ENCODE results near the gene XYLT1. TPM values are rescaled to one million over a fixed set of nuclear protein-coding genes. Genes with fewer than 3 reads are reported as not detected.

Gene XYLT1
- total and polyA plus RNA-seq, 9 of the 15 experiments (the other 6 are each of a cell fraction or from before 2014, with no cell fraction given), result 0.03 to 0.09 (median 0.08) TPM; not detected in 6

DNA sequence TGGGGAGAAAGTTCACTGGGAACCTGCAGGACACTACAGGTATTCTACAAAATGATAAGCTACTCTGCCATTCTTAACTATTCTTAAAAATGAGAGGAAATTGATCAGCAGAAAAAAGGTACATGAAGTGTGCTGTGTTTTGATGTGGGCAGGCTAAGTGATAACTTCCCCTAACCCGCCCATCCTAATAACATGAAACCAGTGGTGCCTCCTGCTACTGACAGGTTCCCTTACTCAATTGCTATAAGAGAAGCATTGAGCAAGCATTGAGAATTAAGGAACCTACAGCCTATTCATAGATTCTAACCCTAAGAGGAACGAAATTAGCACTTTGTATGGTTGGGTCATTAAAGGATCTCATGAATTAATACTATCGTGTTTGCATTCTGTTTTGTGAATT is 18.9 kb downstream of the XYLT1 start:
- Histone ChIP-seq H3K27ac (ENCODE audit: extremely low read depth, low read depth, low read length) (no peak overlapping the region), H3K4me2 (ENCODE audit: insufficient read depth, low read length) (no peak overlapping the region), H3K79me2 (ENCODE audit: control insufficient read depth, insufficient read depth, low read length) (no peaks in the 10 kb centered on the region), H4K20me1 (replicated peaks; ENCODE audit: control insufficient read depth, insufficient read depth, low read length) (no peaks in the 10 kb centered on the region), H3K4me3 (no peak overlapping the region), H3K9me1 (ENCODE audit: control insufficient read depth, insufficient read depth, low read length) (no peaks in the 10 kb centered on the region), H3K36me3 (ENCODE audit: control insufficient read depth, insufficient read depth, low read length) (no peaks in the 10 kb centered on the region), H3K27me3 (ENCODE audit: control insufficient read depth in 2 of 2, insufficient read depth in 2 of 2, low read length in 2 of 2) (peaks cover 9 to 27% of the 10 kb centered on the region in 2 experiments; a peak in 4 of 5 replicates), H3K9me3 (replicated peaks; ENCODE audit: control insufficient read depth, insufficient read depth, low read depth, low read length) (no peaks in the 10 kb centered on the region), H2AFZ (ENCODE audit: low read depth, low read length) (no peak overlapping the region), H3K4me1 (replicated peaks in 1 of 2; ENCODE audit: control insufficient read depth in 2 of 2, insufficient read depth in 2 of 2, low read length in 2 of 2) (no peaks in the 10 kb centered on the region), H3K9ac (ENCODE audit: insufficient read depth in 1 of 2, low read depth in 2 of 2, low read length in 2 of 2) (no peak overlapping the region)
- no peak for DNase-seq (ENCODE audit: extremely low read depth in 1 of 4, low spot score in 3 of 4)
- FAIRE-seq, result no peak
- BruUV-seq (replicated peaks), result no TSS peak
- ChIA-PET CTCF (ENCODE audit: low intra/inter-chr PET ratio) (no interaction called here), POLR2A (no interaction called here)
- no peak for ATAC-seq
- 0% methylated on average over 3 of the region's 3 CpGs for WGBS (ENCODE audit: insufficient coverage, low coverage, missing lambda C conversion rate)
- in situ Hi-C loops (cut with MboI) (no loop called here), intact Hi-C loops (cut with micrococcal nuclease) (no loop called here)
- no peak for TF ChIP-seq CREB3L1 (IDR thresholded peaks at IDR 0.05; ENCODE audit: borderline replicate concordance, low read depth)
- TF ChIP-seq, protein P1, sequence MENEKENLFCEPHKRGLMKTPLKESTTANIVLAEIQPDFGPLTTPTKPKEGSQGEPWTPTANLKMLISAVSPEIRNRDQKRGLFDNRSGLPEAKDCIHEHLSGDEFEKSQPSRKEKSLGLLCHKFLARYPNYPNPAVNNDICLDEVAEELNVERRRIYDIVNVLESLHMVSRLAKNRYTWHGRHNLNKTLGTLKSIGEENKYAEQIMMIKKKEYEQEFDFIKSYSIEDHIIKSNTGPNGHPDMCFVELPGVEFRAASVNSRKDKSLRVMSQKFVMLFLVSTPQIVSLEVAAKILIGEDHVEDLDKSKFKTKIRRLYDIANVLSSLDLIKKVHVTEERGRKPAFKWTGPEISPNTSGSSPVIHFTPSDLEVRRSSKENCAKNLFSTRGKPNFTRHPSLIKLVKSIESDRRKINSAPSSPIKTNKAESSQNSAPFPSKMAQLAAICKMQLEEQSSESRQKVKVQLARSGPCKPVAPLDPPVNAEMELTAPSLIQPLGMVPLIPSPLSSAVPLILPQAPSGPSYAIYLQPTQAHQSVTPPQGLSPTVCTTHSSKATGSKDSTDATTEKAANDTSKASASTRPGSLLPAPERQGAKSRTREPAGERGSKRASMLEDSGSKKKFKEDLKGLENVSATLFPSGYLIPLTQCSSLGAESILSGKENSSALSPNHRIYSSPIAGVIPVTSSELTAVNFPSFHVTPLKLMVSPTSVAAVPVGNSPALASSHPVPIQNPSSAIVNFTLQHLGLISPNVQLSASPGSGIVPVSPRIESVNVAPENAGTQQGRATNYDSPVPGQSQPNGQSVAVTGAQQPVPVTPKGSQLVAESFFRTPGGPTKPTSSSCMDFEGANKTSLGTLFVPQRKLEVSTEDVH (IDR thresholded peaks at IDR 0.05; ENCODE audit: low read depth, partially characterized antibody), result no peak
- TF ChIP-seq, protein P2, sequence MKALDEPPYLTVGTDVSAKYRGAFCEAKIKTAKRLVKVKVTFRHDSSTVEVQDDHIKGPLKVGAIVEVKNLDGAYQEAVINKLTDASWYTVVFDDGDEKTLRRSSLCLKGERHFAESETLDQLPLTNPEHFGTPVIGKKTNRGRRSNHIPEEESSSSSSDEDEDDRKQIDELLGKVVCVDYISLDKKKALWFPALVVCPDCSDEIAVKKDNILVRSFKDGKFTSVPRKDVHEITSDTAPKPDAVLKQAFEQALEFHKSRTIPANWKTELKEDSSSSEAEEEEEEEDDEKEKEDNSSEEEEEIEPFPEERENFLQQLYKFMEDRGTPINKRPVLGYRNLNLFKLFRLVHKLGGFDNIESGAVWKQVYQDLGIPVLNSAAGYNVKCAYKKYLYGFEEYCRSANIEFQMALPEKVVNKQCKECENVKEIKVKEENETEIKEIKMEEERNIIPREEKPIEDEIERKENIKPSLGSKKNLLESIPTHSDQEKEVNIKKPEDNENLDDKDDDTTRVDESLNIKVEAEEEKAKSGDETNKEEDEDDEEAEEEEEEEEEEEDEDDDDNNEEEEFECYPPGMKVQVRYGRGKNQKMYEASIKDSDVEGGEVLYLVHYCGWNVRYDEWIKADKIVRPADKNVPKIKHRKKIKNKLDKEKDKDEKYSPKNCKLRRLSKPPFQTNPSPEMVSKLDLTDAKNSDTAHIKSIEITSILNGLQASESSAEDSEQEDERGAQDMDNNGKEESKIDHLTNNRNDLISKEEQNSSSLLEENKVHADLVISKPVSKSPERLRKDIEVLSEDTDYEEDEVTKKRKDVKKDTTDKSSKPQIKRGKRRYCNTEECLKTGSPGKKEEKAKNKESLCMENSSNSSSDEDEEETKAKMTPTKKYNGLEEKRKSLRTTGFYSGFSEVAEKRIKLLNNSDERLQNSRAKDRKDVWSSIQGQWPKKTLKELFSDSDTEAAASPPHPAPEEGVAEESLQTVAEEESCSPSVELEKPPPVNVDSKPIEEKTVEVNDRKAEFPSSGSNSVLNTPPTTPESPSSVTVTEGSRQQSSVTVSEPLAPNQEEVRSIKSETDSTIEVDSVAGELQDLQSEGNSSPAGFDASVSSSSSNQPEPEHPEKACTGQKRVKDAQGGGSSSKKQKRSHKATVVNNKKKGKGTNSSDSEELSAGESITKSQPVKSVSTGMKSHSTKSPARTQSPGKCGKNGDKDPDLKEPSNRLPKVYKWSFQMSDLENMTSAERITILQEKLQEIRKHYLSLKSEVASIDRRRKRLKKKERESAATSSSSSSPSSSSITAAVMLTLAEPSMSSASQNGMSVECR (CRISPR knock-in tag; IDR thresholded peaks at IDR 0.05), result no peak
- TF ChIP-seq FOXA3 (CRISPR knock-in tag; conservative IDR thresholded peaks at IDR 0.05 in 1 of 2, IDR thresholded peaks at IDR 0.05 in 1 of 2), result no peak
- TF ChIP-seq STAT5A (IDR thresholded peaks at IDR 0.05; ENCODE audit: borderline replicate concordance, low read length), result no peak
- TF ChIP-seq, protein P3, sequence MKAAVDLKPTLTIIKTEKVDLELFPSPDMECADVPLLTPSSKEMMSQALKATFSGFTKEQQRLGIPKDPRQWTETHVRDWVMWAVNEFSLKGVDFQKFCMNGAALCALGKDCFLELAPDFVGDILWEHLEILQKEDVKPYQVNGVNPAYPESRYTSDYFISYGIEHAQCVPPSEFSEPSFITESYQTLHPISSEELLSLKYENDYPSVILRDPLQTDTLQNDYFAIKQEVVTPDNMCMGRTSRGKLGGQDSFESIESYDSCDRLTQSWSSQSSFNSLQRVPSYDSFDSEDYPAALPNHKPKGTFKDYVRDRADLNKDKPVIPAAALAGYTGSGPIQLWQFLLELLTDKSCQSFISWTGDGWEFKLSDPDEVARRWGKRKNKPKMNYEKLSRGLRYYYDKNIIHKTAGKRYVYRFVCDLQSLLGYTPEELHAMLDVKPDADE (conservative IDR thresholded peaks at IDR 0.05; ENCODE audit: control insufficient read depth, low read depth, low read length), result no peak
- TF ChIP-seq BRCA1 (IDR thresholded peaks at IDR 0.05), result no peak
- TF ChIP-seq BRCA1 (CRISPR knock-in tag; IDR thresholded peaks at IDR 0.05), result no peak
- TF ChIP-seq FOSL1 (tag; conservative IDR thresholded peaks at IDR 0.05), result no peak
- TF ChIP-seq POLR2B (IDR thresholded peaks at IDR 0.05; ENCODE audit: low read depth, partially characterized antibody), result no peak

Measured in K562 (cell line).